ENCODE measurements around the gene GDE1.

GRCh38 chr16:19472482-19472881 is 49.4 kb downstream of the GDE1 start:
- TF ChIP-seq, protein P1, sequence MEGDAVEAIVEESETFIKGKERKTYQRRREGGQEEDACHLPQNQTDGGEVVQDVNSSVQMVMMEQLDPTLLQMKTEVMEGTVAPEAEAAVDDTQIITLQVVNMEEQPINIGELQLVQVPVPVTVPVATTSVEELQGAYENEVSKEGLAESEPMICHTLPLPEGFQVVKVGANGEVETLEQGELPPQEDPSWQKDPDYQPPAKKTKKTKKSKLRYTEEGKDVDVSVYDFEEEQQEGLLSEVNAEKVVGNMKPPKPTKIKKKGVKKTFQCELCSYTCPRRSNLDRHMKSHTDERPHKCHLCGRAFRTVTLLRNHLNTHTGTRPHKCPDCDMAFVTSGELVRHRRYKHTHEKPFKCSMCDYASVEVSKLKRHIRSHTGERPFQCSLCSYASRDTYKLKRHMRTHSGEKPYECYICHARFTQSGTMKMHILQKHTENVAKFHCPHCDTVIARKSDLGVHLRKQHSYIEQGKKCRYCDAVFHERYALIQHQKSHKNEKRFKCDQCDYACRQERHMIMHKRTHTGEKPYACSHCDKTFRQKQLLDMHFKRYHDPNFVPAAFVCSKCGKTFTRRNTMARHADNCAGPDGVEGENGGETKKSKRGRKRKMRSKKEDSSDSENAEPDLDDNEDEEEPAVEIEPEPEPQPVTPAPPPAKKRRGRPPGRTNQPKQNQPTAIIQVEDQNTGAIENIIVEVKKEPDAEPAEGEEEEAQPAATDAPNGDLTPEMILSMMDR (IDR thresholded peaks at IDR 0.05) = no peak
- no peak for TF ChIP-seq POLR2A (IDR thresholded peaks at IDR 0.05)

Data from breast epithelium (tissue), 3 donors.